Activated T-cell treated with anti-CD3 and anti-CD28 coated beads, Interleukin-2, amount 50 U/mL, for 1 hour (primary cell): ENCODE measurements around the gene CFAP61.

Experiments used
- DNase-seq: peaks from one replicate; pipeline ENCODE4 v3.0.0-alpha.2; 2020

CFAP61 gene

DNA sequence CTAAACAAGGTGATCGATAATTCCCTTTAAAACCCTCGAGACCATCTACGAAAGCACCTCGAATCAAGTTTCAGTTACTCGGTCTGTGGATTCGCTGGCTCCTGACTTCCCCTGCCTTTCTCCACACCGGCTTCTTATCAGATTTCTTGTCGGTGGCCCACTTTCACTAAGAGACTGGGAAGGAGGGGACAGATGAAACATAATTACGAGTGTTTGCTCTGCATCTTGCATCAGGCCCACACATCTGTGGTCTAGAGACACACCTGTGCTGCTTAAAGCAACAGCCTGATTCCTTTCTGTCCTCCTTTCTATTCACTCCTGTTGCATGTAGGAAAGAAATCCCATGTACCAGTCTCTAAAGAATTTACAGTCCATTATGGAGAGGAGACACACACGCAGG is 353.3 kb downstream of the CFAP61 start:
- DNase-seq = no peak

DNA sequence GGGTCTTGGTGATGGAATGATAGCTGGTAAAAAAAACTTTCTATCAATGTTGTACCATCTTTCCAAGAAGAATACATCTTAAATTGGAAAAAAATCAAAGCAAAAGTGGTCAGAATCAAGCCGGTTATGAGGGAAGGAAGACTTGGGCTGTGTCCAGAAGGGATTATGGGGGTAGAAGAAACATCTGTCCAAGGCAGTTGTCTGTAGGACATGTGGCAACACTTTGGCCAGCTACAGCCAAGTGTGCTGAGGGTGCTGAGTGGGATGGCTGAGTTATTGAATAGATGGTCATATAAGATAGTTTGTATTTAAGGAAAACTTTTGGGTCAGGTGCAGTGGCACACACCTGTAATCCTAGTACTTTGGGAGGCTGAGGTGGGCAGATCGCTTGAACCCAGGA is 354.0 kb downstream of the CFAP61 start:
- DNase-seq = no peak

DNA sequence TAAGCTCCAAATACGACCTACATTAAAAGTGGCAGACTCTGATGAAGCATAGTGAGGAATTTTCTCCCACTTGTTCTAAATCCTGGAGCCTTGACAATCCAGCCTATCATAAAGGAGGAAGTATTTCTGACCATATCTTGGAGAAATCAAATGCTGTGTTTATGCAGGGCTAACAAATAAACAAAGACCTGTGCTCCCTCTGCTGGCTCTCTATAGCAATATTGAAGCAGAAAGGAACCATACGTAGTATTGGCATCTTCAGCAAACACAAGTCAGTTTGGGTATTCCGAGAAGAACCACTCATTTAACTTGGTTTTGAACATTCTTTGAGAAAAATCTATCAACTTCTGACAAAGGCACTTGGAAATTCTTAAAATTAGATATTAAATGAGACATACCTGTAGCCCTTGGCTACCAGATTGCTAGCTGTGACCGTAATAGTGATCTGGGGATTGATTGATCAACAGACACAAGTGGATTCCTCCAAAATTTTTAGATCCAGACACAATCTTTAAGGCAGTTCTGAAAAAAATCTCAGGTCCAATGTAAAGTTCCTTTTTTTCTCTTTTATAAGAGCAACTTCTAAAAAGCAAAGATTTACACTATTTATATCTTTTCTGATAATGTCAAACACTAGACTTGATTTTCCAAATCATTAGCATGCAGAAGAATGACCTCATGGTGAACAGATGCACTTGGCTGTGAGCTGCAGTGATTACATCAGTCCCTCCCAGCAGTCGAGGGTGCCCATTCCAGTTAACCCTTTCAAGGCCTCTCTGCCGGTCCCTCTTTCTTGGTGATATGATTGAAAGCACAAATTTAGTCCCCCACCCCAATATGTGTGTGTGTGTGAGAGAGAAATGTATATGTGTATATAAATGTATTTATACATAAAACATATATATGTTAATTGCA is 355.8 kb downstream of the CFAP61 start:
- DNase-seq = no peak

DNA sequence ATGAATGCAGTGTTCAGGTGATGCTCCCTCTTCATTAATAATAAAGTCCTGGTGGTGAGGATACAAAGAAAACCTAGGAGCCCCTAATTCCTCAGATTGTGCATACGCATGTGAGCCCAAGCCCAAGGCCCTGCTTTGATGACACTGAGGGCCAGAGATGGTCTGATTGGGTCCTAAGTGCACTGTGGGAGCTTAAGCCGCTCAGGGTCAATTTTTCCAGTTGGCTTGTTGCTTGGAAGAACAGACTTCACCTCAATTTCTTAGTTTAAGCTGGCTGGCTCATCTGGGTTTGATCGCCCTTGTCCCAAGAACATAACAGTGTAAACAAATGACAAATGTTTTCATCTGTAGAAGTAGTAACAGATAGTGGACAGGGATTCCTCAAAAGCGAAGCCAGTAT is 357.0 kb downstream of the CFAP61 start:
- DNase-seq = no peak
